Mesothelial cell of epicardium (in vitro differentiated cells): Measurements from ENCODE around the gene ZIC1. TPM values are rescaled to one million over a fixed set of nuclear protein-coding genes. Genes with fewer than 3 reads are reported as not detected.

Experiments
- DNase-seq, 2 experiments: peaks; one replicate each; pipeline ENCODE4 v3.0.0; 2021; ENCODE audit warnings: low spot score in 2 of 2; ENCODE audit not compliant: unreplicated experiment in 2 of 2
- H3K27ac Mint-ChIP-seq: 2 replicates; pipeline ENCODE4 v1.8.0; 2021; ENCODE audit warnings: mixed read lengths
- H3K27me3 Mint-ChIP-seq: 2 replicates; pipeline ENCODE4 v1.8.0; 2021; ENCODE audit warnings: low read depth, mixed read lengths
- H3K36me3 Mint-ChIP-seq: 2 replicates; pipeline ENCODE4 v1.8.0; 2021; ENCODE audit warnings: mixed read lengths
- H3K4me1 Mint-ChIP-seq: 2 replicates; pipeline ENCODE4 v1.8.0; 2021; ENCODE audit warnings: mixed read lengths
- H3K4me3 Mint-ChIP-seq: 2 replicates; pipeline ENCODE4 v1.8.0; 2021; ENCODE audit warnings: mild to moderate bottlenecking, moderate library complexity, mixed read lengths
- H3K9me3 Mint-ChIP-seq: 2 replicates; pipeline ENCODE4 v1.8.0; 2021; ENCODE audit warnings: mixed read lengths
- total RNA-seq: library from RNA; stranded (reverse); gene quantifications from 3 replicates; pipeline ENCODE4 v1.2.1, GENCODE V29; 2021
- TF ChIP-seq, protein P1 (sequence below): fragments of 200-600 bp; sonication (generic); IDR thresholded peaks from one replicate; pipeline ENCODE4 v1.5.0; 2021; ENCODE audit warnings: antibody characterized with exemption; ENCODE audit not compliant: unreplicated experiment

ZIC1 gene
- total RNA-seq, 1 donor from 2014 or later, result 0.22 TPM

DNA sequence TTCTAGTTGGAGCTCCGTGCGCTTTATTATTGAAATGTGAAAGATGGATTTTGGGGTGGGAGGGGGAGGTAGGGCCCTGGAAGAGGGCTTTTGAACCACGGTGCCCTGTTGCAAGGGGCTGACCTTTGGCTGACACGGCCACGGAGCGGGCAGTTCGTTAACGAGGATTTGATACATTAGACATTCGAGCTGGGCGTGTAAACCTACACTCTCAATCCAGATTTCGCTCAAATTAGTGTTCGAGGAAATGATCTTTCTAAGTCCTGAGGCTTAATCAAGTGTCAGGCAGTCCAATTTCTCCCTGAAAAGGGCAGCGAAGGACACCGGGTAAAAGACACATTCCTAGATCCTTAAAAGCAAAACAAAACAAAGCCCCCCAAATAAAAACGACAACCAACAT lies 13.0 kb downstream of the ZIC1 start:
- peaks cover 94% of the 10 kb centered on the region for H3K27me3 Mint-ChIP-seq
- no peaks in the 10 kb centered on the region for H3K36me3 Mint-ChIP-seq

GRCh38 chr3:147422601-147423536 lies 13.7 kb downstream of the ZIC1 start:
- H3K9me3 Mint-ChIP-seq, result no peaks in the 10 kb centered on the region
- H3K4me3 Mint-ChIP-seq, result no peak overlapping the region
- no peaks in the 10 kb centered on the region for H3K36me3 Mint-ChIP-seq
- TF ChIP-seq, protein P1, sequence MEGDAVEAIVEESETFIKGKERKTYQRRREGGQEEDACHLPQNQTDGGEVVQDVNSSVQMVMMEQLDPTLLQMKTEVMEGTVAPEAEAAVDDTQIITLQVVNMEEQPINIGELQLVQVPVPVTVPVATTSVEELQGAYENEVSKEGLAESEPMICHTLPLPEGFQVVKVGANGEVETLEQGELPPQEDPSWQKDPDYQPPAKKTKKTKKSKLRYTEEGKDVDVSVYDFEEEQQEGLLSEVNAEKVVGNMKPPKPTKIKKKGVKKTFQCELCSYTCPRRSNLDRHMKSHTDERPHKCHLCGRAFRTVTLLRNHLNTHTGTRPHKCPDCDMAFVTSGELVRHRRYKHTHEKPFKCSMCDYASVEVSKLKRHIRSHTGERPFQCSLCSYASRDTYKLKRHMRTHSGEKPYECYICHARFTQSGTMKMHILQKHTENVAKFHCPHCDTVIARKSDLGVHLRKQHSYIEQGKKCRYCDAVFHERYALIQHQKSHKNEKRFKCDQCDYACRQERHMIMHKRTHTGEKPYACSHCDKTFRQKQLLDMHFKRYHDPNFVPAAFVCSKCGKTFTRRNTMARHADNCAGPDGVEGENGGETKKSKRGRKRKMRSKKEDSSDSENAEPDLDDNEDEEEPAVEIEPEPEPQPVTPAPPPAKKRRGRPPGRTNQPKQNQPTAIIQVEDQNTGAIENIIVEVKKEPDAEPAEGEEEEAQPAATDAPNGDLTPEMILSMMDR, result no peak
- peak in 1 of 2 experiments; percentile 50 for DNase-seq
- H3K4me1 Mint-ChIP-seq, result peaks cover 16% of the 10 kb centered on the region
- H3K27ac Mint-ChIP-seq, result no peak overlapping the region
- peaks cover 94% of the 10 kb centered on the region for H3K27me3 Mint-ChIP-seq

More for the DNA sequence above, 13.0 kb downstream of the ZIC1 start:
- no peak overlapping the region for H3K27ac Mint-ChIP-seq
- no peak overlapping the region for H3K4me3 Mint-ChIP-seq
- TF ChIP-seq, protein P1, result no peak
- DNase-seq, result no peak
- H3K9me3 Mint-ChIP-seq, result no peaks in the 10 kb centered on the region
- peaks cover 16% of the 10 kb centered on the region for H3K4me1 Mint-ChIP-seq

DNA sequence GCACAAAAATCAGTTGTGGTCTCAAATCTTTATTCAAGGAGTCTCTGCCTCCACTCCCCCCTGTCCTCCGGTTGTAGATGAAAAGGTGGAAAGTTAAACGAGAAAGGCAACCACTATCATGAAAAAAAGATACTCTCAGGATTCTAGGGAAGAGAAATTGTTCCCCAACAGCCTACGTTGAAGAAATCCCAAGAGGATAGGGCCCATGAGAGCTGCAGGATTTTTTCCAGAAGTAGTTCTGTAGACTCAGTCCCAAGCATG lies 14.3 kb downstream of the ZIC1 start:
- Mint-ChIP-seq H3K9me3 (no peaks in the 10 kb centered on the region), H3K4me3 (no peak overlapping the region)

GRCh38 chr3:147423798-147424580 lies 14.8 kb downstream of the ZIC1 start:
- Mint-ChIP-seq H3K36me3 (no peaks in the 10 kb centered on the region), H3K27me3 (peaks cover 94% of the 10 kb centered on the region), H3K27ac (no peak overlapping the region), H3K4me1 (peaks cover 11% of the 10 kb centered on the region), H3K4me3 (no peak overlapping the region), H3K9me3 (no peaks in the 10 kb centered on the region)
- DNase-seq, result peak in 1 of 2 experiments; percentile 49
- TF ChIP-seq, protein P1, result no peak

More for the DNA sequence above, 14.3 kb downstream of the ZIC1 start:
- H3K4me1 Mint-ChIP-seq, result peaks cover 16% of the 10 kb centered on the region
- peaks cover 94% of the 10 kb centered on the region for H3K27me3 Mint-ChIP-seq
- TF ChIP-seq, protein P1, result no peak
- no peaks in the 10 kb centered on the region for H3K36me3 Mint-ChIP-seq
- no peak overlapping the region for H3K27ac Mint-ChIP-seq
- DNase-seq, result no peak

DNA sequence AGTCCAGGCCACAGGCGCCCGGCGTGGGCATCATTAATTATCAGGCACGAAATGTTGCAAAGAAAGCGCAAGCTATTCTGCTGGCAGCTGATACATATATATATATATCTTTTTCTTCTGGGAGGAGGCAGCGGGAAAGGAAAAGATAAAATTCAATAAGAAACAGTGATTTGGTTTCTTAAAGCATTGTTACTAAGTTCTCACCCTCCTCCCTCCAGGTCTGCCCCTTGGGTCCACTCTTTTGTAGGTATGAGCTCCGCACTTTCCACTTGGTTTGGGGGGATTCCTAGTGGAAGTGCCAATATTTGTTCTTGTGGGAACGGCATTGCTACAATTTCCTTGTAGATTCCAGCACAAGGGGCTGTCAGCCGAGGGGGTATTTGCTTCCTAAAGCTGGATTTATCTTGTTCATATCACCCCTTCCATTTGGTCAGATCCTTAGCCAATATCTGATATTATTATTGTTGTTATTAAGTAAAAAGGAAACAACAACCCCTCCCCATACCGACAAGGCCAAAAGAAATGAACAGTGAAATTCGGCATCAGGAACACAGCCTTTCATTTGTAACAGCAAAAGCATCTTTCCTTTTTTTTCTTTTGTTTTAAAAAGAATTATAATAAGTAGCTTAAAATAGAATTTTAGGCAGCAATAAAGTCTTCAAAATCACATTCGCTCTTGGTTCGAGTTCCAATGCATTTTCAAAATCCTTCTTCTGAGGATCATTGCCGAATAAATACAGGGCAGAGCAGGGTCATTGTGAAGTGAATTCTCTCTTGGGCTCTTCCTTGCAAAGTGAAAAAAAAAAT lies 15.6 kb downstream of the ZIC1 start:
- DNase-seq, result no peak
- Mint-ChIP-seq H3K4me1 (peaks cover 5% of the 10 kb centered on the region), H3K4me3 (no peak overlapping the region), H3K27me3 (peaks cover 93% of the 10 kb centered on the region), H3K36me3 (no peaks in the 10 kb centered on the region), H3K9me3 (no peaks in the 10 kb centered on the region), H3K27ac (no peak overlapping the region)
- TF ChIP-seq, protein P1, result no peak
